Vagina (tissue), 2 donors: ENCODE results near the gene DMRTC2.

ENCODE experiments used
- POLR2A ChIP-seq, 2 donors: fragments of 450-650 bp; IDR thresholded peaks; one replicate each; pipeline ENCODE4 v1.6.1; 2017; ENCODE audit warnings: antibody characterized with exemption in 2 of 2, mild to moderate bottlenecking in 2 of 2, moderate library complexity in 2 of 2
- POLR2AphosphoS5 ChIP-seq, 2 donors: sonication (generic); formaldehyde crosslinking; IDR thresholded peaks; one replicate each; pipeline ENCODE4 v1.9.0; 2017; ENCODE audit warnings: antibody characterized with exemption in 2 of 2, mild to moderate bottlenecking in 2 of 2, low read depth in 1 of 2; ENCODE audit not compliant: insufficient read depth in 1 of 2
- TF ChIP-seq, protein P1 (sequence below), 3 experiments: fragments of 450-650 bp in 2 of 3; fragments of 200-600 bp in 1 of 3; sonication (generic) in 1 of 3; IDR thresholded peaks; one replicate each; pipeline ENCODE4 v1.5.1; 2017 to 2019; ENCODE audit warnings: antibody characterized with exemption in 3 of 3, mild to moderate bottlenecking in 2 of 3, moderate library complexity in 2 of 3

DNA sequence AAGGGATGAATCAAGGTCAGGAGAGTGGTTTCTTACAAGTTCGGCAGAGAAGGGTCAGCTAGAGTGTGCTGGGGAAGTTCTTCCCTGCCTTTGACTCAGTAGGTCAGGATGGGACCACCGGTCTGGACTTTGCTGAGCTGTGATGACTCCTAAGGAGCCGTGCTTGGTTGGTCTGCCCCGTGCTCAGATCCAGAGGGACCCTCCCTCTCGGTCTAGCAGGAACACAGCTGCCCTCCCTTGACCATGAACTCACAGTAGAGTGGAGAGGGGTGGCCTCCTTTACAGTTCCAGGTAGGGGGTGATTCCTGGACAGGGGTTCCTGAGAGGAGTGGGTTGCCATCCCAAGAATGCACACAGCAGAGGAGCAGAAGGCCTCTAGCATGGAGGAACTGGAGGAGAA lies 19.5 kb downstream of the DMRTC2 start:
- no peak for TF ChIP-seq POLR2A (IDR thresholded peaks at IDR 0.05)
- TF ChIP-seq, protein P1, sequence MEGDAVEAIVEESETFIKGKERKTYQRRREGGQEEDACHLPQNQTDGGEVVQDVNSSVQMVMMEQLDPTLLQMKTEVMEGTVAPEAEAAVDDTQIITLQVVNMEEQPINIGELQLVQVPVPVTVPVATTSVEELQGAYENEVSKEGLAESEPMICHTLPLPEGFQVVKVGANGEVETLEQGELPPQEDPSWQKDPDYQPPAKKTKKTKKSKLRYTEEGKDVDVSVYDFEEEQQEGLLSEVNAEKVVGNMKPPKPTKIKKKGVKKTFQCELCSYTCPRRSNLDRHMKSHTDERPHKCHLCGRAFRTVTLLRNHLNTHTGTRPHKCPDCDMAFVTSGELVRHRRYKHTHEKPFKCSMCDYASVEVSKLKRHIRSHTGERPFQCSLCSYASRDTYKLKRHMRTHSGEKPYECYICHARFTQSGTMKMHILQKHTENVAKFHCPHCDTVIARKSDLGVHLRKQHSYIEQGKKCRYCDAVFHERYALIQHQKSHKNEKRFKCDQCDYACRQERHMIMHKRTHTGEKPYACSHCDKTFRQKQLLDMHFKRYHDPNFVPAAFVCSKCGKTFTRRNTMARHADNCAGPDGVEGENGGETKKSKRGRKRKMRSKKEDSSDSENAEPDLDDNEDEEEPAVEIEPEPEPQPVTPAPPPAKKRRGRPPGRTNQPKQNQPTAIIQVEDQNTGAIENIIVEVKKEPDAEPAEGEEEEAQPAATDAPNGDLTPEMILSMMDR (IDR thresholded peaks at IDR 0.05): no peak
- no peak for TF ChIP-seq POLR2AphosphoS5 (IDR thresholded peaks at IDR 0.05; ENCODE audit: insufficient read depth in 1 of 2, low read depth in 1 of 2)
